Right lobe of liver (tissue), 6 donors: Measurements from ENCODE around the gene FIZ1. TPM values are rescaled to one million over a fixed set of nuclear protein-coding genes. Genes with fewer than 3 reads are reported as not detected.
A peak's percentile ranks its signal among the peaks of the same experiment; 100 is the strongest.

ENCODE experiments used
- ATAC-seq, 4 donors: fragments of 200-7000 bp; cut with Tn5 transposase; one replicate each; pipeline ENCODE4 v1.9.1; 2020; ENCODE audit warnings: mild to moderate bottlenecking in 4 of 4, moderate library complexity in 4 of 4
- DNase-seq, 3 donors: peaks; one replicate each; pipeline ENCODE4 v3.0.0-alpha.2; 2020
- H3K27ac ChIP-seq, 3 donors: fragments of 200-600 bp; one replicate each; pipeline ENCODE4 v1.8.0; 2022
- H3K27me3 ChIP-seq, 2 donors: fragments of 200-600 bp; one replicate each; pipeline ENCODE4 v1.8.0; 2022
- H3K36me3 ChIP-seq, 4 donors: fragments of 200-600 bp; sonication (generic) in 1 of 4; one replicate each; pipeline versions ENCODE4 v1.5.1 to v1.8.0; 2017 to 2022; ENCODE audit warnings: control low read depth in 1 of 4
- H3K4me1 ChIP-seq, 4 donors: fragments of 200-600 bp; sonication (generic) in 1 of 4; one replicate each; pipeline versions ENCODE4 v1.5.1 to v1.8.0; 2017 to 2022; ENCODE audit warnings: control low read depth in 1 of 4
- H3K4me3 ChIP-seq, 3 donors: fragments of 200-600 bp; one replicate each; pipeline ENCODE4 v1.8.0; 2022
- H3K9me3 ChIP-seq, 4 donors: fragments of 200-600 bp; sonication (generic) in 1 of 4; one replicate each; pipeline versions ENCODE4 v1.5.1 to v1.8.0; 2017 to 2022; ENCODE audit warnings: control low read depth in 1 of 4
- CTCF ChIP-seq, 4 donors: fragments of 200-600 bp in 3 of 4; fragments of 450-650 bp in 1 of 4; IDR thresholded peaks; one replicate each; pipeline versions ENCODE4 v1.5.1 to v1.8.0; 2016 to 2022; ENCODE audit warnings: antibody characterized with exemption in 4 of 4, mild to moderate bottlenecking in 2 of 4
- POLR2A ChIP-seq: fragments of 450-650 bp; IDR thresholded peaks from one replicate; pipeline ENCODE4 v1.6.1; 2017; ENCODE audit warnings: antibody characterized with exemption, mild to moderate bottlenecking
- WGBS: methylation state at CpG from one replicate; pipeline ENCODE4 v1.1.6; 2018; ENCODE audit warnings: low coverage, low lambda C conversion rate; ENCODE audit not compliant: insufficient coverage; ENCODE audit errors: missing lambda C conversion rate; 5-methylcytosine and 5-hydroxymethylcytosine counted together
- intact Hi-C, 2 donors: fragments of 100-400 bp; cut with DNase I; formaldehyde crosslinking; loops; one replicate each; pipeline versions ENCODE4 v1.11.2 to v1.14.1; 2022
- total RNA-seq, 6 experiments: library from RNA; depleted of rRNA in 2 of 6; stranded (reverse); fragments of >200 nt in 2 of 6; fragmentation: NEBNext Ultra II Directional in 3 of 6; extraction: Animal tissue kit (Norgen Biotek cat#: 25700) in 3 of 6; gene quantifications; one replicate each; pipeline versions ENCODE4 v1.1.0 to v1.2.4, GENCODE V29; 2016 to 2023
- donor health status: DM: no; HTN: yes; CAD: no.
- donor health status: DM: no; HTN: no; CAD: no.
- donor health status: DM: no; HTN: no; CAD: no.
- donor health status: DM: no; HTN: yes; CAD: no.
- donor health status: DM: no; HTN: yes; CAD: no.

Gene FIZ1
- total RNA-seq, 6 experiments from 2014 or later, result 3.0 to 13.1 (median 5.1) TPM

GRCh38 chr19:55632463-55632834, 33.1 kb upstream of the FIZ1 start:
- TF ChIP-seq POLR2A (no peak), CTCF (IDR thresholded peaks at IDR 0.05) (peak; percentile 84 to 93 (median 86))
- intact Hi-C loops, result loop anchor here in 1 of 2 donors (5.0 kb wide), 1 partner anchor 115 kb away; no protein-coding TSS in a partner anchor
- WGBS, result 0% methylated on average over 2 of the region's 3 CpGs
- DNase-seq (peak in 1 of 3 donors; percentile 88), ATAC-seq (peak; percentile 69 to 82 (median 78))
- Histone ChIP-seq H3K27me3 (no peaks in the 10 kb centered on the region), H3K9me3 (no peaks in the 10 kb centered on the region), H3K4me3 (no peak overlapping the region), H3K27ac (no peak overlapping the region), H3K36me3 (no peaks in the 10 kb centered on the region), H3K4me1 (peaks cover 0 to 26% (median 13%) of the 10 kb centered on the region in 4 donors)

DNA sequence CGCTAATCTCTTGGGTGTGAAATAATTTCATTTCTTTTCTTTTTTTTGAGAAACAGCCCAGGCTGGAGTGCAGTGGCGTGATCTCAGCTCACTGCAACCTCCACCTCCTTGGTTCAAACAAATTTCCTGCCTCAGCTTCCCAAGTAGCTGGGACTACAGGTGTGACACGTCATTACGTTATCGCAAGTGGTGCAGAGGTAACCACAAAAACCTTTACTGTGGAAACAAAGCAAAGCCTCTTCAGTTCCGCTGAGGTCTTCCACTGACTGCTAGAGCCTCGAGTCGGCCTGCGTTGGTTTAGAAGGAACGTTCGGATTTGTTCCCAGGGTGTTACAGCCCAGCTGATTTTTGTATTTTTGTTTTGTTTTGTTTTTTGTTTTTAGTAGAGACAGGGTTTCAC, 27.0 kb upstream of the FIZ1 start:
- DNase-seq, result no peak
- intact Hi-C loops, result no loop called here
- H3K27me3 ChIP-seq, result no peaks in the 10 kb centered on the region
- H3K27ac ChIP-seq, result no peak overlapping the region
- no peaks in the 10 kb centered on the region for H3K36me3 ChIP-seq
- 80% methylated on average over 5 of the region's 11 CpGs for WGBS
- no peak overlapping the region for H3K4me3 ChIP-seq
- TF ChIP-seq CTCF (IDR thresholded peaks at IDR 0.05) (no peak), POLR2A (no peak)
- peaks cover 0 to 11% (median 0%) of the 10 kb centered on the region in 4 donors for H3K4me1 ChIP-seq
- no peaks in the 10 kb centered on the region for H3K9me3 ChIP-seq
- ATAC-seq, result no peak

DNA sequence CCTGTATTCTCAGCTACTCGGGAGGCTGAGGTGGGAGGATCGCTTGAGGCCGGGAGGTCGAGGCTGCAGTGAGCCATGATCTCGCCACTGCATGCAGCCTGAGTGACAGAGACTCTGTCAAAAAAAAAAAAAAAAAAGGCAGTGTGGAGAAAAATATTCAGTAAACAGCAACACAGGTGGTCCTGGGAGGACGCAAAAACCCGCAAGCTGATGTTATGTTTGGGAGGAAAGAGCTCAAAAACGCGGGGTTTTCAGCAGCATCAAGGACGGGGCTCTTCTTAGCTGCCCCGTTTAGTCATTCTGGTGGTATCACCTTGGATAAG, 25.6 kb upstream of the FIZ1 start:
- peak overlapping the region; percentile 30 to 58 (median 50) for H3K4me3 ChIP-seq
- H3K27ac ChIP-seq, result no peak overlapping the region
- H3K36me3 ChIP-seq, result no peaks in the 10 kb centered on the region
- H3K9me3 ChIP-seq, result no peaks in the 10 kb centered on the region
- H3K4me1 ChIP-seq, result peaks cover 0 to 11% (median 0%) of the 10 kb centered on the region in 4 donors
- no peak for TF ChIP-seq CTCF (IDR thresholded peaks at IDR 0.05)
- no peak for TF ChIP-seq POLR2A
- ATAC-seq (no peak), DNase-seq (no peak)
- no peaks in the 10 kb centered on the region for H3K27me3 ChIP-seq
- intact Hi-C loops, result no loop called here
- 42% methylated on average over 11 of the region's 11 CpGs for WGBS

GRCh38 chr19:55624109-55625003, 25.0 kb upstream of the FIZ1 start, which contains the start of gene ZNF784:
ZNF784 (minus strand) TSS chr19:55624566; CDS start chr19:55624561, 5 bp downstream.
- WGBS, result under 1% methylated on average over 39 of the region's 56 CpGs
- TF ChIP-seq CTCF (IDR thresholded peaks at IDR 0.05) (no peak), POLR2A (peak; percentile 47)
- peak within 1 kb of the TSS; percentile 86 to 93 (median 87) for H3K27ac ChIP-seq

More at GRCh38 chr19:55624109-55625003, 25.0 kb upstream of the FIZ1 start, which contains the start of gene ZNF784:
- Histone ChIP-seq H3K27me3 (no peaks in the 10 kb centered on the region), H3K4me3 (peak within 1 kb of the TSS; percentile 30 to 58 (median 50)), H3K9me3 (no peaks in the 10 kb centered on the region), H3K4me1 (peaks cover 0 to 11% (median 0%) of the 10 kb centered on the region in 4 donors), H3K36me3 (no peaks in the 10 kb centered on the region)
- intact Hi-C loops, result no loop called here
- DNase-seq (peak; percentile 93 to 95 (median 94)), ATAC-seq (peak; percentile 91 to 96 (median 95))
